SU-DHL-6 (cell line): Measurements from ENCODE around the gene HNF4A.

Experiments
- H2AFZ ChIP-seq: fragments of 200-600 bp; sonication (generic); 2 replicates; pipeline ENCODE4 v1.6.1; 2014; ENCODE audit warnings: low read depth, mild to moderate bottlenecking, moderate library complexity, mixed read lengths, antibody characterized with exemption, low read length; ENCODE audit not compliant: severe bottlenecking
- H3F3A ChIP-seq: fragments of 200-600 bp; shearing (Covaris generic); 2 replicates; pipeline ENCODE4 v1.6.0; 2016; ENCODE audit warnings: antibody characterized with exemption, mild to moderate bottlenecking; ENCODE audit not compliant: insufficient read depth
- H3K27ac ChIP-seq: fragments of 200-600 bp; sonication (generic); 2 replicates; pipeline ENCODE4 v1.5.1; 2016; ENCODE audit warnings: low read depth, mild to moderate bottlenecking, low read length, moderate library complexity, mixed read lengths
- H3K27me3 ChIP-seq: fragments of 200-600 bp; sonication (generic), shearing (Covaris generic); 2 replicates; pipeline ENCODE4 v1.6.0; 2014; ENCODE audit warnings: mild to moderate bottlenecking, low read length
- H3K36me3 ChIP-seq: fragments of 200-600 bp; sonication (generic); 2 replicates; pipeline ENCODE4 v1.6.1; 2014; ENCODE audit warnings: mild to moderate bottlenecking, low read length, mixed read lengths
- H3K4me2 ChIP-seq: fragments of 300-600, 200-600 bp; shearing (Covaris generic), sonication (generic); 2 replicates; pipeline ENCODE4 v1.6.0; 2014; ENCODE audit warnings: low read length, low read depth, mild to moderate bottlenecking; ENCODE audit not compliant: poor library complexity, severe bottlenecking
- H3K4me3 ChIP-seq: fragments of 200-600 bp; sonication (generic); 2 replicates; pipeline ENCODE4 v1.5.1; 2014; ENCODE audit warnings: antibody characterized with exemption, low read length, mild to moderate bottlenecking, mixed read lengths; ENCODE audit not compliant: insufficient read depth, poor library complexity, severe bottlenecking
- H3K79me2 ChIP-seq: fragments of 200-600 bp; sonication (generic); 2 replicates; pipeline ENCODE4 v1.6.1; 2014; ENCODE audit warnings: mild to moderate bottlenecking, low read length, moderate library complexity; ENCODE audit not compliant: insufficient read depth
- H3K9ac ChIP-seq: fragments of 200-600 bp; sonication (generic); 2 replicates; pipeline ENCODE4 v1.7.0; 2014; ENCODE audit warnings: mild to moderate bottlenecking, low read length
- H3K9me2 ChIP-seq: fragments of 200-600 bp; sonication (generic); replicated peaks from 2 replicates; pipeline ENCODE4 v1.6.1; 2014; ENCODE audit warnings: low read length; ENCODE audit not compliant: insufficient read depth
- H3K9me3 ChIP-seq: fragments of 200-600 bp; sonication (generic); 2 replicates; pipeline ENCODE4 v1.6.1; 2014; ENCODE audit warnings: low read length, mixed read lengths; ENCODE audit not compliant: insufficient read depth
- H4K20me1 ChIP-seq: fragments of 200-600 bp; sonication (generic); 2 replicates; pipeline ENCODE4 v1.6.1; 2014; ENCODE audit warnings: low read depth, mild to moderate bottlenecking, antibody characterized with exemption, low read length, moderate library complexity, mixed read lengths
- EZH2phosphoT487 ChIP-seq: fragments of 200-600 bp; sonication (generic), shearing (Covaris generic); conservative IDR thresholded peaks from 2 replicates; pipeline ENCODE4 v1.6.1; 2018; ENCODE audit warnings: mild to moderate bottlenecking, antibody characterized with exemption, low read length, moderate library complexity, mixed read lengths
- TF ChIP-seq, protein P1 (sequence below): fragments of 200-600 bp; sonication (generic); IDR thresholded peaks from one replicate; pipeline ENCODE4 v1.5.1; 2017; ENCODE audit warnings: antibody characterized with exemption, mild to moderate bottlenecking, low read length, moderate library complexity; ENCODE audit not compliant: insufficient read depth, poor library complexity, severe bottlenecking

The HNF4A gene

DNA sequence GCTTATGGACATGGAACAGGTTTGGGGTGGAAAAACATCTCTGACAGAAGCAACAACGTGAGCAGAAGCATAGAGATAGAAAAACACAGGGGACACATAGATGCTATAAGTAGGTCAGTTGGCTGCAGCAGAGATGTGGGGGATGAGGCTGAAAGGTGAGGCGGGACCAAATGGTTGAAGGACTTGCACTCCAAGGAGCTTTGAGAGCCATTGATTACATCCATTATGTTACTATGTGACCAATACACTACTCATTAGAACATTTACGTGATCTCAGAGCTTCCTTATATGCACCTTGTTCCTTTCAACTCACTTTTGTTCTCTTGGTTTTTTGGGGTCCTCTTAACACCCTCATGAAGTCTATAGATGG lies 72.3 kb downstream of the HNF4A start:
- no peaks in the 10 kb centered on the region for H3K9me2 ChIP-seq
- H4K20me1 ChIP-seq = no peaks in the 10 kb centered on the region
- H3K27ac ChIP-seq = no peak overlapping the region
- no peaks in the 10 kb centered on the region for H3K27me3 ChIP-seq
- H3K9me3 ChIP-seq = no peaks in the 10 kb centered on the region
- H3F3A ChIP-seq = no peaks in the 10 kb centered on the region
- H3K9ac ChIP-seq = no peak overlapping the region
- TF ChIP-seq, protein P1, sequence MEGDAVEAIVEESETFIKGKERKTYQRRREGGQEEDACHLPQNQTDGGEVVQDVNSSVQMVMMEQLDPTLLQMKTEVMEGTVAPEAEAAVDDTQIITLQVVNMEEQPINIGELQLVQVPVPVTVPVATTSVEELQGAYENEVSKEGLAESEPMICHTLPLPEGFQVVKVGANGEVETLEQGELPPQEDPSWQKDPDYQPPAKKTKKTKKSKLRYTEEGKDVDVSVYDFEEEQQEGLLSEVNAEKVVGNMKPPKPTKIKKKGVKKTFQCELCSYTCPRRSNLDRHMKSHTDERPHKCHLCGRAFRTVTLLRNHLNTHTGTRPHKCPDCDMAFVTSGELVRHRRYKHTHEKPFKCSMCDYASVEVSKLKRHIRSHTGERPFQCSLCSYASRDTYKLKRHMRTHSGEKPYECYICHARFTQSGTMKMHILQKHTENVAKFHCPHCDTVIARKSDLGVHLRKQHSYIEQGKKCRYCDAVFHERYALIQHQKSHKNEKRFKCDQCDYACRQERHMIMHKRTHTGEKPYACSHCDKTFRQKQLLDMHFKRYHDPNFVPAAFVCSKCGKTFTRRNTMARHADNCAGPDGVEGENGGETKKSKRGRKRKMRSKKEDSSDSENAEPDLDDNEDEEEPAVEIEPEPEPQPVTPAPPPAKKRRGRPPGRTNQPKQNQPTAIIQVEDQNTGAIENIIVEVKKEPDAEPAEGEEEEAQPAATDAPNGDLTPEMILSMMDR = no peak
- TF ChIP-seq EZH2phosphoT487 = no peak
- no peaks in the 10 kb centered on the region for H3K36me3 ChIP-seq
- H3K4me3 ChIP-seq = no peak overlapping the region
- H3K4me2 ChIP-seq = no peak overlapping the region
- H2AFZ ChIP-seq = no peak overlapping the region
- H3K79me2 ChIP-seq = no peaks in the 10 kb centered on the region

DNA sequence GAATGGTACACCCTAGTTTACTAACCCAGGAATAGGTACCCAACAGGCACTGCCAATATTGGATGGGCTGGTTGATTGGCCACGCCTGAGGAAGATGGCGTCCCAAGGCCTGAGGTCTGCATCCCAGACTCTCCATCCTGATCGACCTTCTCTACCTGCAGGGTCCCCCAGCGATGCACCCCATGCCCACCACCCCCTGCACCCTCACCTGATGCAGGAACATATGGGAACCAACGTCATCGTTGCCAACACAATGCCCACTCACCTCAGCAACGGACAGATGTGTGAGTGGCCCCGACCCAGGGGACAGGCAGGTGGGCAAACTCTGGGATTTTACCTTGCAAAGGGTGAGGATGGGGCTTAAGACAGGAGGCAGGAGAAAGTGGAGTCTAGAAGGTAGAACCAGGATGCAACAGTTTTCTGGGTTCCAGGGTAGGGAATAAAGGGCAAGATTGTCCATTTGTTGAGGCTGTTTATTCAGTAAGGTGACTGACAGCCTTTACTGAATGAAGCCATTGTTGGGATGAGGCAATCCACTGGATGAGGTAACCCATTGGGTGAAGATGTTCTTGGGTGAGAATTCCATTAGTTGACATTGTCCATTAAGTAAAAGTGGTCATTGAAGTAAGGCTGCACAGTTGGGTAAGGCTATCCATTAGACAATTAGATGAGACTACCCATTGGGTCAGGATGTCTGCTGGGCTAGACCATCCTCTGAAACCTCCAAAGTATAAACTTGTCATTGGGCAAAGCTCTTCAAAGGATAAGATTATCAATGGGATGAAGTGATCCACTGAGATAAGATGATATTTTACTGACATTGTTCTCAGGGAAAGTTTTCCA lies 72.9 kb downstream of the HNF4A start:
- H3F3A ChIP-seq = no peaks in the 10 kb centered on the region
- no peaks in the 10 kb centered on the region for H3K9me2 ChIP-seq
- no peak overlapping the region for H2AFZ ChIP-seq
- H3K36me3 ChIP-seq = no peaks in the 10 kb centered on the region
- no peaks in the 10 kb centered on the region for H3K79me2 ChIP-seq
- no peak overlapping the region for H3K4me3 ChIP-seq
- no peaks in the 10 kb centered on the region for H3K9me3 ChIP-seq
- H3K27me3 ChIP-seq = no peaks in the 10 kb centered on the region
- no peaks in the 10 kb centered on the region for H4K20me1 ChIP-seq
- TF ChIP-seq, protein P1 = no peak
- TF ChIP-seq EZH2phosphoT487 = no peak
- H3K4me2 ChIP-seq = no peak overlapping the region
- H3K27ac ChIP-seq = no peak overlapping the region
- no peak overlapping the region for H3K9ac ChIP-seq

GRCh38 chr20:44429017-44429339 lies 73.5 kb downstream of the HNF4A start:
- H3K9me2 ChIP-seq = no peaks in the 10 kb centered on the region
- H2AFZ ChIP-seq = no peak overlapping the region
- no peaks in the 10 kb centered on the region for H3K36me3 ChIP-seq
- no peak overlapping the region for H3K4me3 ChIP-seq
- TF ChIP-seq, protein P1 = no peak
- no peak for TF ChIP-seq EZH2phosphoT487
- H3K4me2 ChIP-seq = no peak overlapping the region
- no peaks in the 10 kb centered on the region for H3K27me3 ChIP-seq
- no peaks in the 10 kb centered on the region for H4K20me1 ChIP-seq
- H3K79me2 ChIP-seq = no peaks in the 10 kb centered on the region
- H3K27ac ChIP-seq = no peak overlapping the region
- no peak overlapping the region for H3K9ac ChIP-seq
- H3F3A ChIP-seq = no peaks in the 10 kb centered on the region
- H3K9me3 ChIP-seq = no peaks in the 10 kb centered on the region
